ENCODE data around the gene FAN1. TPM values are rescaled to one million over a fixed set of nuclear protein-coding genes. Genes with fewer than 3 reads are reported as not detected.

Gene FAN1
- polyA plus RNA-seq, 6 donors from 2014 or later = 3.6 to 9.3 (median 5.4) TPM

DNA sequence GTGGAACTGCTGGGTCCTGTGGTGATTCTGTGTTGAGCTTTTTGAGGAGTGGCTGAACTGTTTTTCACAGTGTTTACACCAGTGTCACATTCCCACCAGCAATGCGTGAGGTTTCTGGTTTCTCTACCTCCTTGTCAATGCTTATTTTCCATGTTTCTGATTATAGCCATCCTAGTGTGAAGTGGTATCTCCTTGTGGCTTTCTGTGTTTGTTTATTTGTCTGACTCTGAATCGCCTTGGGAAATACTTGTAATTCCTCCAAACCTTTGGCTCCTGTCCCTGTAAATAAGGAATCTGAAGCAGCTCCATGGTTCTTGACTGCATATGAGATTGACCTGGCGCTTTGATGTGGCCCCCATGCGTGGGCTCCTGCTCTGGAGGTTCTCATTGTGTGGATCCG lies 20.6 kb downstream of the FAN1 start:
- Mint-ChIP-seq H3K9me3 (no peaks in the 10 kb centered on the region), H3K4me1 (peaks cover 4% of the 10 kb centered on the region in 3 donors), H3K4me3 (no peak overlapping the region), H3K27me3 (no peaks in the 10 kb centered on the region), H3K27ac (no peak overlapping the region), H3K36me3 (peaks cover 15 to 26% of the 10 kb centered on the region in 2 donors)
- DNase-seq (no peak), ATAC-seq (ENCODE audit: low read depth in 2 of 2) (no peak)

DNA sequence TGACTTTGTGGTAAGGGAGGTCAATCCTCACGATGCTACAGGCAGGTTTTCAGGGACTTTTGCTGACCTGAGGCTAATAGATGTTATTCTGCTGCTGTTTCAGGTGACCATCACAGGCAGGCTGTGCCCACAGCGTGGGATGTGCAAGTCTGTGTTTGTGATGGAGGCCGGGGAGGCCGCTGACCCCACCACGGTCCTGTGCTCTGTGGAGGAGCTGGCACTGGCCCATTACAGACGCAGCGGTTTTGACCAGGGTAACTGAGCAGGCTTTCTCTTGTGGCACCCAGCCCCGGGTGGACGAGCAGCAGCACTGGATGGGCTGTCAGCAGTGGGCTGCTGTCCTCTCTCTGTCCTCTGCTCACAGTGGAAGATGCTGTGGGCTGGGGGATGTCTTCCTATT lies 22.0 kb downstream of the FAN1 start:
- Mint-ChIP-seq H3K4me3 (no peak overlapping the region), H3K27ac (no peak overlapping the region), H3K4me1 (peaks cover 0 to 3% (median 0%) of the 10 kb centered on the region in 3 donors), H3K9me3 (no peaks in the 10 kb centered on the region), H3K27me3 (no peaks in the 10 kb centered on the region), H3K36me3 (peaks cover 17 to 33% of the 10 kb centered on the region in 2 donors)
- no peak for DNase-seq
- no peak for ATAC-seq (ENCODE audit: low read depth in 2 of 2)

DNA sequence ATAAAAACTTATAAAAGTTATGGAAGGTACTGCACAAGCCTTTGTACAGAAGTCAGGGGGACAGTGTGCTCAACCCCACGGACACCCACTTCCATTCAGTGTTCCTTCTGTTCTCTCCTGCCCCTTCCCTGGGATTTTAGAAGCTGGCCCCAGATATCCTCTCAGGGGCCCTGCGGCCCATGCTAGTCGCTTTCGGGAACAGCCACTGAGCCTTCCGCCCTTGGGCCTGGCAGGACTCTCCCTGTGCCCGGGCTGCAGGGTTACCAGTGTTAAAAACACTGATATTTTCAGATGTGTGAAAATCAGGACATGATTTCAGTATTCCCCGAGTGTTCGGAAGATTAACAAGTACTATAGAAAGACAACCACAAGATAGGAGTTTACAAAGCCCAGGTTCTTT lies 22.4 kb downstream of the FAN1 start:
- no peak for ATAC-seq (ENCODE audit: low read depth in 2 of 2)
- no peaks in the 10 kb centered on the region for H3K9me3 Mint-ChIP-seq
- peaks cover 22 to 33% of the 10 kb centered on the region in 2 donors for H3K36me3 Mint-ChIP-seq
- no peaks in the 10 kb centered on the region for H3K27me3 Mint-ChIP-seq
- peak overlapping the region in 2 of 6 donors; percentile 9 to 47 for H3K27ac Mint-ChIP-seq
- H3K4me1 Mint-ChIP-seq = peaks cover 0 to 3% (median 0%) of the 10 kb centered on the region in 3 donors
- no peak overlapping the region for H3K4me3 Mint-ChIP-seq
- no peak for DNase-seq

DNA sequence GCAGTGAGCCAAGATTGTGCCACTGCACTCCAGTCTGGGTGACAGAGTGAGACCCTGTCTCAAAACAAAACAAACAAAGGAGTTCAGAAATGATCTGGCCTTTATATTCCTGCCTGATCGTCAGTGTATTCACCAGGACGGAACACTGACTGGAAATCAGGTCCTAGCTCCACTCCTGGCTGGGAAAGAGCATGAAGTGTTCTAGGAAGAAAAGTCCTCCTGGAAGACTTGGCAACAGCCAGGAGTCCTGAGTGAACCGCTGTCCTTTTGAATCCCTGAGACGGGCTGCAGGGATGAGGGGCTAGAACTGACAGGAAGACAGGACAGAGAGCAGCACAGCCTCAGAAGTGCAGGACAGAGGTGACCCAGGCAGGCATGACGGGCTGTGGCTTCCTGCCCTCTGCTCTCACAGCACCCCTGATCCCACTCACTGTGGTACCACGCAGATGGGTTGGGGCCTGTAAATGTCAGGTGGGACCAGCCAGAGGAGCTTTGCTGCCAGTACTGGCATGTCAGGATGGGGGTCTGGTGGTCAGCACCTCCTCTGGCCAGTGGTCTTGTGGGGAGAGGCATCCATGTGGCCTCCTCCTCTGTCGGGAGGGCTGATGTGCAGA lies 23.5 kb downstream of the FAN1 start:
- no peaks in the 10 kb centered on the region for H3K27me3 Mint-ChIP-seq
- peak overlapping the region in 1 of 6 donors; percentile 21 for H3K27ac Mint-ChIP-seq
- ATAC-seq (ENCODE audit: low read depth in 2 of 2) (no peak), DNase-seq (no peak)
- peaks cover 0 to 3% (median 0%) of the 10 kb centered on the region in 3 donors for H3K4me1 Mint-ChIP-seq
- H3K36me3 Mint-ChIP-seq = peaks cover 19 to 31% of the 10 kb centered on the region in 2 donors
- no peaks in the 10 kb centered on the region for H3K9me3 Mint-ChIP-seq
- H3K4me3 Mint-ChIP-seq = no peak overlapping the region

DNA sequence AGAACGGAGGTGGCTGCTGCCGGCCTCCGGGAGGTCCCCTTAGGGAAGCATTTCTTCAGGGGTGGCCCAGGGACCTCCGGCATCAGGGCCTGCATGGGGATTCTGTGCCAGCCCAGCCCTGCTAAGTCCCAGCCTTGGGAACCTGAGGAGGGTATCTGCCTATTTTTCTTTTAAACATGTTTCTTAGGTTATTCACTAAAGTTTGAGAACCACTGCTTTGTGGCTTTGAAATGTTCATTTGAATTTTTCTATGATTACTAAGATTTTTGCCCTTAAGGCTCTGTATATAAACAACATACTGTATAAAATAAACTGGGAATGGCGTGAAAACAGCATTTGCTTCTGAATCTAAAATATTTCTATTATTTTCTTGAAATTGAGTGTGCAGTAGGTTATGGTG lies 24.4 kb downstream of the FAN1 start:
- Mint-ChIP-seq H3K36me3 (peaks cover 19 to 26% of the 10 kb centered on the region in 2 donors), H3K9me3 (no peaks in the 10 kb centered on the region), H3K4me1 (peaks cover 2 to 6% (median 3%) of the 10 kb centered on the region in 3 donors), H3K27me3 (no peaks in the 10 kb centered on the region), H3K27ac (peak overlapping the region in 1 of 6 donors; percentile 50), H3K4me3 (peak overlapping the region in 1 of 8 donors; percentile 43)
- no peak for ATAC-seq (ENCODE audit: low read depth in 2 of 2)
- no peak for DNase-seq

DNA sequence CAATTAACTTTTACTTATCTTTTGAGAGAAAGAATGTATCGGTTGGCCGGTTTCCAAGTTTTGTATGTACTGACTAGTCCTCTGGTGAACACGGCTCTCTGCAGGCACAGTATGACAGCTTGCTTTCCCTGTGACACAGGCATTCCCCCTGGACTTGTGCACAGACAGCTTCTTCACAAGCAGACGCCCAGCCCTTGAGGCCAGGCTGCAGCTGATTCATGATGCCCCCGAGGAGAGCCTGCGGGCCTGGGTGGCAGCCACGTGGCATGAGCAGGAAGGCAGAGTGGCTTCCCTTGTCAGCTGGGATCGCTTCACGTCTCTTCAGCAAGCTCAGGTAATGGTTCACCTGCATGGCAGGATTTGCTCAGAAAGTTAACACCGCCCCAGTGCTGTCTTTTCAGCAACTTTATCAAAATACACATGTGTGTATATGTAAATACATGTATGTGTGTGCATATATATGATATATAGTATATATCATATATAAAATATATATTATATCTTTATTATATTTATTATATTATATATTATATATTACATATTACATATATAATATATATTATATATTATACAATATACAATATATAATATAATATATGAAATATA lies 25.5 kb downstream of the FAN1 start:
- no peaks in the 10 kb centered on the region for H3K27me3 Mint-ChIP-seq
- H3K4me1 Mint-ChIP-seq = peaks cover 10 to 12% (median 11%) of the 10 kb centered on the region in 3 donors
- peak overlapping the region in 1 of 6 donors; percentile 78 for H3K27ac Mint-ChIP-seq
- ATAC-seq (ENCODE audit: low read depth in 2 of 2) (no peak), DNase-seq (no peak)
- H3K36me3 Mint-ChIP-seq = peaks cover 16 to 18% of the 10 kb centered on the region in 2 donors
- H3K4me3 Mint-ChIP-seq = no peak overlapping the region
- no peaks in the 10 kb centered on the region for H3K9me3 Mint-ChIP-seq

DNA sequence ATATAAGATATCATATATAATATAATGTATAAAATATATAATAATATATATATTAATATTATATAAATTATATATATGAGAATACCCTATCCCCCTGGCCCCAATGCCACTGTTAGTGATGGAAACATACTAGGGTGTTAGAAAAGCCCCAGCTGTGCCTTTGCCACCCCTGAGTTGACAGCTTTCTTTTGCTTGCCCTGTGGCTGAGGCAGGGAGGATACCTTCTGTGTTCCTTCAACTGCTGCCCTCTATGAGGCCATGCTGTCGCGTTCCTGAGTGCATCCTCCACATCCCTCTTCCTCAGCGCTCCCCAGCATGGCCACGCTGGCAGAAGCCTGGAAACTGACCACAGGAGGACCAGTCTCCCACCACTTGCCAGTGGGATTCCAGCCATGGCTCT lies 26.3 kb downstream of the FAN1 start:
- DNase-seq (no peak), ATAC-seq (ENCODE audit: low read depth in 2 of 2) (no peak)
- peaks cover 10 to 21% (median 19%) of the 10 kb centered on the region in 3 donors for H3K4me1 Mint-ChIP-seq
- peaks cover 13 to 17% of the 10 kb centered on the region in 2 donors for H3K36me3 Mint-ChIP-seq
- H3K4me3 Mint-ChIP-seq = no peak overlapping the region
- H3K27me3 Mint-ChIP-seq = no peaks in the 10 kb centered on the region
- H3K27ac Mint-ChIP-seq = no peak overlapping the region
- H3K9me3 Mint-ChIP-seq = no peaks in the 10 kb centered on the region

DNA sequence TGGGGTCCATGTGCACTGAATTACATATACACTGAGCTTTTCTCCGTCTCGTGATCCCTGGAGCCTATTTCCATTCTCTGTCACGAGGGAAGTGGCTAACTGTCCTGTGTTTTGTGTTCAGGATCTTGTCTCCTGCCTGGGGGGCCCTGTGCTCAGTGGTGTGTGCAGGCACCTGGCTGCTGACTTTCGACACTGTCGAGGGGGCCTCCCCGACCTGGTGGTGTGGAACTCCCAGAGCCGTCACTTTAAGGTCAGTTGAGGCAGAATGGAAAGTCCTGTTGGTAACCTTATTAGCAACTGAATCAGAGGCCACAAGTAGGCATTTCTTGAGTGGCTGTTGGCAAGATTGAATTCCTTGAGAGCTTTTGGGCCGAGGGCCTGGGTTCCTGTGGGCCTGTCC lies 26.7 kb downstream of the FAN1 start:
- H3K4me3 Mint-ChIP-seq = peak overlapping the region in 1 of 8 donors; percentile 29
- no peak for DNase-seq
- ATAC-seq (ENCODE audit: low read depth in 2 of 2) = no peak
- H3K4me1 Mint-ChIP-seq = peaks cover 10 to 24% (median 19%) of the 10 kb centered on the region in 3 donors
- no peaks in the 10 kb centered on the region for H3K9me3 Mint-ChIP-seq
- H3K36me3 Mint-ChIP-seq = peaks cover 13 to 17% of the 10 kb centered on the region in 2 donors
- H3K27ac Mint-ChIP-seq = no peak overlapping the region
- no peaks in the 10 kb centered on the region for H3K27me3 Mint-ChIP-seq

DNA sequence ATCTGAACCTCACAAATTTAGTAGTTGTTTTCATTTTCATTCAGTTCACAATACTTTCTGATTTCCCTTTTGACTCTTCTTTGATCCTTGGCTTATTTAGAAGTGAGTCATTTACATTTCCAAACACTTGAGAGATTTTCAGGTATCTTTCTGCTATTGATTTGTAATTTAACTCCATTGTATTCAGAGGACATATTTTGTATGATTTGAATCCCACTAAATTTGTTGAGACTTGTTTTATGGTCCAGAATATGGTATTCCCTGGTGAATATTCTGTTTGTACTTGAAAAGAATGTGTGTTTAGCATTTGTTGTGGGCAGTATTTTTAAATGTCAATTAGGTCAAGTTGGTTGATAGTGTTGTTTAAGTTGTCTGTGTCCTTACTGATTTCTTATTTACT lies 29.6 kb downstream of the FAN1 start:
- H3K4me3 Mint-ChIP-seq = no peak overlapping the region
- ATAC-seq (ENCODE audit: low read depth in 2 of 2) = no peak
- H3K27ac Mint-ChIP-seq = peak overlapping the region in 2 of 6 donors; percentile 5 to 31
- DNase-seq = no peak
- no peaks in the 10 kb centered on the region for H3K9me3 Mint-ChIP-seq
- H3K36me3 Mint-ChIP-seq = peaks cover 6 to 17% of the 10 kb centered on the region in 2 donors
- no peaks in the 10 kb centered on the region for H3K27me3 Mint-ChIP-seq
- H3K4me1 Mint-ChIP-seq = peaks cover 13 to 27% (median 24%) of the 10 kb centered on the region in 3 donors

DNA sequence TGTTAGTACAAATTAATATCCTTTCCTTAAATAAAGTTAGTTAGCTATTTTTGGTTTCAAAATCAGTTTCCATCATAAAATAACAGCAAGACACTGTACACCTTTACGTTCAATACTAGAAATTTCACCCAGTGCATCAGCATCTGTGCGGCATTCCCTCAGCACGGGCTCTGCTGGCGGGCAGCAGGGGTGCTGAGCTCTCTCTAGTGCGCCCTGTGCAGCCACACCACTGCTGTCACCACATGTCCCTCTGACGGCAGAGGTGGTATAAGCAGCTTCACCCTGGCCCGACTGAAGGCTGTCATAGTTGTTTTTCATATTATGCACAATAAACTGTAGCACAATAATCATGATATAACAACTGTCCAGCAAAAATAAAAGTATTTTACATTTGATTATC lies 35.4 kb downstream of the FAN1 start:
- Mint-ChIP-seq H3K27ac (peak overlapping the region in 1 of 6 donors; percentile 33), H3K27me3 (no peaks in the 10 kb centered on the region), H3K9me3 (no peaks in the 10 kb centered on the region), H3K36me3 (peaks cover 16 to 17% of the 10 kb centered on the region in 2 donors), H3K4me3 (no peak overlapping the region), H3K4me1 (peaks cover 4 to 18% (median 15%) of the 10 kb centered on the region in 3 donors)
- ATAC-seq (ENCODE audit: low read depth in 2 of 2) (no peak), DNase-seq (no peak)

DNA sequence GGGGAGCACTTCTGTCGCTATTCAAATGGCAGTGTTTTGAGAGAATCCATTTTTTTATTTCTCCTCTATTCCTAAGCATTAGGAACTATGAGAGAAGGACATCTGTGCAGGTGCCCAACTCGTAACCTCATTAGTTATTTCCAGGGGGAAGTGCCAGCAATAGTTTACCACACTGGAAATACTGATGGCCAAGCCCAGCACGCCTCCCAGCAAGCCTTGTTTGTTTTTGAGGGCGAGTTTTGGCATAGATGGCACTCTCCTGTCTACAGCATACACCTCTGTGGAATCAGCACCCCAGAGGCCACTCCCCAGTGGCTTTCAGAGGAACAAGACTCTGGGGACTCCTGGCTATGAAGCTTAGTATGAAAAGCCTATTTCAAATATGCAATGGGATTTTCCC lies 36.6 kb downstream of the FAN1 start:
- Mint-ChIP-seq H3K27ac (peak overlapping the region in 1 of 6 donors; percentile 53), H3K4me3 (no peak overlapping the region), H3K4me1 (peaks cover 4 to 13% (median 5%) of the 10 kb centered on the region in 3 donors), H3K27me3 (no peaks in the 10 kb centered on the region), H3K9me3 (no peaks in the 10 kb centered on the region), H3K36me3 (peaks cover 21 to 24% of the 10 kb centered on the region in 2 donors)
- ATAC-seq (ENCODE audit: low read depth in 2 of 2) (no peak), DNase-seq (no peak)

DNA sequence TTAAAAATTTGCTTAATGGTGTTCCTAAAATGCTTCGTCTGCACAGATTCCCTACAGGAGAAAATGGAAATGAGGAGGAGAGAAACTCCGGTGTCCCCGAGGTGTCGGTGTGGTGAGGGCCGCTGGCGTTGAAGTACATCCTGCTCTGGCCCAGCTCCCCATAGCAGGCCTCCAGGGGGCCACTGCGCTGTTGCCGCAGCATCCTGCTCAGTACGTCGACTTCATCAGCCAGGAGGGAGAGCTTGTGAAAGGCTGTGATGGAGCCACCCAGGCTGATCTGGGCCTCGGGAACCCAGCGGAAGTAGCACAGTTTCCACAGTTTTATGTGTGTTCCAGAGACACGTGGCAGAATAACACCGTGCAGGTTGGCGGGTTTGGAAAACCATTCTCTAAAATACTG lies 37.8 kb downstream of the FAN1 start:
- Mint-ChIP-seq H3K9me3 (no peaks in the 10 kb centered on the region), H3K27me3 (no peaks in the 10 kb centered on the region), H3K36me3 (peaks cover 25 to 31% of the 10 kb centered on the region in 2 donors), H3K27ac (peak overlapping the region in 1 of 6 donors; percentile 80), H3K4me3 (no peak overlapping the region), H3K4me1 (peaks cover 0 to 10% (median 5%) of the 10 kb centered on the region in 3 donors)
- DNase-seq (no peak), ATAC-seq (ENCODE audit: low read depth in 2 of 2) (no peak)

DNA sequence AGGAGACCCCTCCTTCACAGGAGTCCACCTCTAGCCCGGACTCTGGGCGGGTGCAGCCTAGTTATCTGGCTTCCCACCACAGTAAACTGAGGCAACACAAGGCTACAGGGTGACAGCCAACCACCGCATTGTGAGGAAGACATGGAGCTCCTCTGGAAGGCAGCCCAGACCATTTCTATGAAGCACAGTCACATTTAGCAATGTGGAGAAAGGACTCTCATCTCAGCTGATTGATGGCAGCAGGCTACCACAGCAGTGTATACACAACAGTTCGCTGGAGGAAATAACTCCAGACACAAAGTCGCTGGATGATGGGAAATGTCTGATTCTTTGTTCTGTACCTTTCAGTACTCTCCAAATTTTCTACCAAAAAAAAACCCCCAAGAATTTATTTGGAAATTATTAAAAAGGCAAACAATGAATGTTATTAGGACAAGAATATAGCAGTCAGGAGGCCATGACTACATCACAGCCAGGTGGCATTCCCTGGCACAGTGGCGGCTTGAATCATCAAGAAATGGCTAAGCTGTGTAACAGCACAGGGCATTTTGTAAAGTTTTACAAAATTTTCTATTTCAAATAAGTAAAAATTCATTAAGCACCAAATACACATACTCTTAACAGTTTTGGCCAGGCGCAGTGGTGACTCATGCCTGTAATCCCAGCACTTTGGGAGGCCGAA lies 40.1 kb downstream of the FAN1 start:
- DNase-seq = no peak
- H3K4me3 Mint-ChIP-seq = no peak overlapping the region
- peaks cover 33 to 38% of the 10 kb centered on the region in 2 donors for H3K36me3 Mint-ChIP-seq
- no peaks in the 10 kb centered on the region for H3K27me3 Mint-ChIP-seq
- H3K9me3 Mint-ChIP-seq = no peaks in the 10 kb centered on the region
- peak overlapping the region in 1 of 6 donors; percentile 22 for H3K27ac Mint-ChIP-seq
- no peak for ATAC-seq (ENCODE audit: low read depth in 2 of 2)
- H3K4me1 Mint-ChIP-seq = peaks cover 0 to 10% (median 2%) of the 10 kb centered on the region in 3 donors

DNA sequence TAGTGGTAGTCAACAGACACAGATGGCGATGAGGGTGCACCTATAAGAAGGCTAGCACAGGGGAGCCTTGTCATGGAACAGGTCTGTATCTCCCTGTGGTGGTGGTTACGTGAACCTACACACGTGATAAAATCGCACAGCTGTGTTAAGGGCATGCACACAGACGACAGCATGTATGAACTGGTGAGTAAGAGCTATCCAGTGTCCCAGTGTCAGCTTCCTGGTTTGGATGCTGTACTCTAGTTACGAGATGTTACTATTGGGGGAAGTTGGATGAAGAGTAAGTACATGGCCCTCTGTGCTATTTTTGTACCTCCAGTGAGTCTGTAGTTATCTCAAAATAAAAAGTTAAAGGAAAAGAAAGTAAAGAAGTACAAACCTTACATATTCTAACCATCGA lies 49.5 kb downstream of the FAN1 start:
- ATAC-seq (ENCODE audit: low read depth in 2 of 2) (no peak), DNase-seq (no peak)
- Mint-ChIP-seq H3K36me3 (peaks cover 50 to 53% of the 10 kb centered on the region in 2 donors), H3K27ac (no peak overlapping the region), H3K27me3 (no peaks in the 10 kb centered on the region), H3K9me3 (peaks cover 0 to 2% (median 0%) of the 10 kb centered on the region in 7 donors), H3K4me3 (no peak overlapping the region), H3K4me1 (peaks cover 7 to 14% (median 12%) of the 10 kb centered on the region in 3 donors)
